GM10248 (cell line): ENCODE data around the gene SEMA3F.

Experiments
- CTCF ChIA-PET: fragments of 300-600 bp; sonication (Branson Sonifier 250); formaldehyde crosslinking; extraction: SDS; loops from one replicate; lab custom pipeline; 2021; ENCODE audit warnings: antibody characterized with exemption; lab: Yijun Ruan, JAX
- POLR2A ChIA-PET: fragments of 350-650 bp; sonication (Branson Sonifier 250); formaldehyde crosslinking; extraction: SDS; loops from one replicate; lab custom pipeline; 2020; ENCODE audit warnings: antibody characterized with exemption; lab: Yijun Ruan, JAX
- DNase-seq: peaks from one replicate; pipeline ENCODE4 v3.0.0; 2012; ENCODE audit errors: extremely low spot score
- TF ChIP-seq, protein P1 (sequence below): IDR thresholded peaks from 2 replicates; pipeline ENCODE4 v1.5.1; 2012; ENCODE audit warnings: mild to moderate bottlenecking, low read depth; ENCODE audit errors: extremely low read depth, missing control alignments, control extremely low read depth

The SEMA3F gene

DNA sequence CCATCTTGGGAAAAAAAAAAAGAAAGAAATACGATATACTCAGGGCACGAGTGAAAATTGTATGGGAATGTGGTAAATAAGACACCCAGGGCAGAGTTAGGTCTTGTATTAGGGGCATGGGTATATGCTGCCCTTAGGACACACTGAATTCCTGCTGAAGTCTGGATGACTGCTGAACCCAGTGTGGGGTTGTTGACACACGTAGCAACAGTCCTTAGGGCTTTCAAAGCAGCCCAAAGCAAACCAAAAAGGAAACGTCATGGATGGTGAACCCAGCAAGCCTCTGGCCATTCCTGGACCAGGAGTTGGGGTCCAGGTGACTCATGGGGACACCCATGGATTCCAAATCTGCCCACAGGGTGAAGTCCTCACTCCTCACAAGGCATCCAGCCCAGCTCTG, 27.1 kb upstream of the SEMA3F start:
- CTCF ChIA-PET: interaction anchor here (1.4 kb wide), 1 partner anchor 8 kb away, joined by 3 read pairs; no protein-coding TSS in a partner anchor
- TF ChIP-seq, protein P1, sequence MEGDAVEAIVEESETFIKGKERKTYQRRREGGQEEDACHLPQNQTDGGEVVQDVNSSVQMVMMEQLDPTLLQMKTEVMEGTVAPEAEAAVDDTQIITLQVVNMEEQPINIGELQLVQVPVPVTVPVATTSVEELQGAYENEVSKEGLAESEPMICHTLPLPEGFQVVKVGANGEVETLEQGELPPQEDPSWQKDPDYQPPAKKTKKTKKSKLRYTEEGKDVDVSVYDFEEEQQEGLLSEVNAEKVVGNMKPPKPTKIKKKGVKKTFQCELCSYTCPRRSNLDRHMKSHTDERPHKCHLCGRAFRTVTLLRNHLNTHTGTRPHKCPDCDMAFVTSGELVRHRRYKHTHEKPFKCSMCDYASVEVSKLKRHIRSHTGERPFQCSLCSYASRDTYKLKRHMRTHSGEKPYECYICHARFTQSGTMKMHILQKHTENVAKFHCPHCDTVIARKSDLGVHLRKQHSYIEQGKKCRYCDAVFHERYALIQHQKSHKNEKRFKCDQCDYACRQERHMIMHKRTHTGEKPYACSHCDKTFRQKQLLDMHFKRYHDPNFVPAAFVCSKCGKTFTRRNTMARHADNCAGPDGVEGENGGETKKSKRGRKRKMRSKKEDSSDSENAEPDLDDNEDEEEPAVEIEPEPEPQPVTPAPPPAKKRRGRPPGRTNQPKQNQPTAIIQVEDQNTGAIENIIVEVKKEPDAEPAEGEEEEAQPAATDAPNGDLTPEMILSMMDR: no peak

DNA sequence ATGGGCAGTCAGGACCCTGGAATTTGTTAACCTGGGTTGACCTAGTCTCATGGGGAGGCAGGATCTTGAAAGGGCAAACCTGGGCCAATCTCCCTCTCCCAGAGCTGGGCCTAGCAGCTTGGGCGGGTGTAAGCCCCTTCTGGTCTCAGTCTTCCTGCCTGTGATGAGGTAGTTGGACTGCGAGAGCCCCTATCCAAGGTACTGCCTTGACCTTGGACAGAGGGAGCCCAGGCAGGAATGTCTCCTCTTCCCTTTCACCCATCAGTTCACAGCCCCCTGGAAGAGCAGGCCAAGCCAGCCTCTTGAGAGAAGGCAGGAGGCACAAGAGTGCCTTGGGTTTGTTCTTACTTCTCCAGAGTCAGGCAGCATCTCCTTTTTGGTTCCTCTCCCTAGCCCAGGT, 24.7 kb upstream of the SEMA3F start:
- ChIA-PET POLR2A (interaction anchor here (0.5 kb wide), 1 partner anchor 31 kb away, joined by 3 read pairs; no protein-coding TSS in a partner anchor), CTCF (interaction anchor here (1.5 kb wide), 1 partner anchor 8 kb away, joined by 10 read pairs; no protein-coding TSS in a partner anchor)
- TF ChIP-seq, protein P1: no peak
- no peak for DNase-seq

More for the DNA sequence above, 27.1 kb upstream of the SEMA3F start:
- no peak for DNase-seq
- POLR2A ChIA-PET: no interaction called here

DNA sequence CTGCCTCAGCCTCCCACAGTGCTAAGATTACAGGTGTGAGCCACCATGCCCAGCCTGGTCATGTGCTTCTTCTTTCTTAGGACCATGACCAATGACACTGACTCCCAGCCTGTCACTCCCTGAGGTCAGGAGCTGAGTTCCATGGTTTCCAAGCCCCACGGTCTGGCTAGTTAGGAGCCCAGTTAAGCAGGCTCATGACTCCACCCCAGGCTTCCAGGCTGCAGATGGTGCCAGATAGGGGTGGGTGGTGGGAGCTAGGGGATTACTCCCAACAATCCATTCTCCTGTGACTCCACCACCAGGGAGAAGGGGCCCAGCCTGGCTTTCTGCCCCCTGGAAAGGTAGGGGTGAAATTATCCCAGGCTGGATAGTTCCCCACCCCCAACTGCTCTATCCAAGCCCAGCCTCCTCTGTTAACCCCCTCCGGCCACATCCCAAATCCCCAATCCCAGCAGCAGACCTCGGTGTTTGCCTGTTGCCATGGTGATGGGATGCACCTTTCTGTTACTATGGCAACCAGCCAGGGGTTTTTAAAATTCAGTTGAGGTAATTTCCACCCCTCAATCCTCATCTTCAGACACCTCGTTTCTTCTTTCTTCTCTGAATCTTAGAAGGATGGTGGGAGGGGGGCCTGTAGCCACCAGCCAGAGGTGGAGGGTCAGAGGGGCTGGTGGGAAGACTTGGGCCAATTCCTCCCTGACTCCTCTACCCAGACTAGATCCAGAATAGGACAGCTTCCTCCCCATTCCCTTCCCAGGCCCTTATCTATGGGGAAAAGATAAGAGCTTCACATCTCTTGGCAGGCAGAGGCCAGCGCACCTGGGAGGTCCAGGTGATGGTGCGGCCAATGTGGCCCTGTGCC, 22.5 kb upstream of the SEMA3F start:
- DNase-seq: no peak
- ChIA-PET POLR2A (no interaction called here), CTCF (interaction anchor here (0.9 to 1.4 kb wide), 4 partner anchors 9 to 62 kb away, joined by 3 to 4 read pairs (median 4); no protein-coding TSS in a partner anchor)

DNA sequence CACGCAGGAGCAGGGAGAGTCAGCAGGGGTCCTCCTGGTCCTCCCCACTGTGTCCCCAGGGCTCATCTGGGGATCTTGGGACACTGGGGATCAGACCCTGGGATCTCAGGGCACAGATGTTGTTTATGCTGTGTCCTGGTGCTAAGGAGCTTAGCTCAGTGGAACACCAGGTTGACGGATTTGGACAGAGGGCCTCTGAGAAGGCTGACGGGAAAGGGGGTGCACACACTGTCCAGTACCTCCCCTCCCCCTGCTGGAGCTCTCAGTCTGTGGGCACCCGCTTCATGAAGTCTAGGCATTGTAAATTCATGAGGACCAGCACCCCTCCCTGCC, 21.9 kb upstream of the SEMA3F start:
- ChIA-PET CTCF (interaction anchor here (0.9 to 2.0 kb wide), 5 partner anchors 10 to 61 kb away, joined by 3 to 5 read pairs (median 4); no protein-coding TSS in a partner anchor), POLR2A (no interaction called here)
- TF ChIP-seq, protein P1: no peak
- no peak for DNase-seq

More for the DNA sequence above, 22.5 kb upstream of the SEMA3F start:
- TF ChIP-seq, protein P1: no peak

DNA sequence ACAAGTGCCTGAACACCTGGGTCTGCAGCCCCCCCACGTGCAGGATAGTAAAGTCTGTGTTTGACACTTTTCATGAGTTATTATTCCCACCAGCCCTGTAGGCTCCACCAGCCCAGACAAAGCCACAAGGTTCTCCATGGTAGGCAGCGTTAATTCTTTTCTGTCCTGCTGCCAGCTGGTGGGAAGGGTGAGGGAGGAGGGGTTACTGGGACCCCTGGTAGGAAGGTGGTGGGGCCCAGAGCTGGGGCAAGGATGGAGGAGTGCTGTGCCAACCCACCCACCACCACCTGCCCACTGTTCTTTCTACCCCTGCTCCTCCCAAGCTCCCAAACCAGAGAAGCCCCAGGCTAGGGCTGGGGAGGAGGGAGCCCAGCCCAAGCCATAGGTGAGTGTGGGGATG, 20.8 kb upstream of the SEMA3F start:
- no peak for DNase-seq
- TF ChIP-seq, protein P1: no peak
- ChIA-PET CTCF (interaction anchor here (1.0 to 3.8 kb wide), 5 partner anchors 8 to 58 kb away, joined by 3 to 16 read pairs (median 5); no protein-coding TSS in a partner anchor), POLR2A (interaction anchor here (1.1 kb wide), 1 partner anchor 12 kb away, joined by 3 read pairs; no protein-coding TSS in a partner anchor)

DNA sequence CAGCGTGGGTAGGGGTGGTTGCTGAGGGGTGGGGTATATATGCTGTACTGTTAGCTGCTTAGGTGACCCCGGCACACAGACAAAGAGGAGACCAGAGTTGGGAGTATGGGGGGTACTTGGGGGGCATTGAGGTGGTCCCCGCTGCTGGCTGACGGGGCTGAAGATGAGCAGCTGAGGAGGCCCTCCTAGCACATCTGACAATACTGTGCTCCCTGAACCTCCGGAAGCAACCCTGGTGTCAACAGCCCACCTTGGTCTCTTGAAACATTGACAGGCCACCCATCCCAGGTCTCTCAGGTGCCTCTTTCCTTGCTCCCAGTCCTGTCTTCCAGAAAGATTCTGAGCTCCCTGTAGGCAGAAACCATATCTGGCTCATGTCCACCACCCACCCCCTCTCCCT, 19.2 kb upstream of the SEMA3F start:
- DNase-seq: no peak
- CTCF ChIA-PET: interaction anchor here (0.7 to 3.8 kb wide), 6 partner anchors 9 to 90 kb away, joined by 3 to 16 read pairs (median 7); no protein-coding TSS in a partner anchor
- TF ChIP-seq, protein P1: no peak
- POLR2A ChIA-PET: interaction anchor here (0.5 kb wide), 1 partner anchor 105 kb away, joined by 3 read pairs; no protein-coding TSS in a partner anchor
